ENCODE data around the gene MINDY4. TPM values are rescaled to one million over a fixed set of nuclear protein-coding genes. Genes with fewer than 3 reads are reported as not detected.

Gene MINDY4
- total and polyA plus RNA-seq, 10 of the 15 experiments (the other 5 are each of a cell fraction or from before 2014, with no cell fraction given), result 0.10 to 0.90 (median 0.40) TPM

- TF ChIP-seq, protein P1, sequence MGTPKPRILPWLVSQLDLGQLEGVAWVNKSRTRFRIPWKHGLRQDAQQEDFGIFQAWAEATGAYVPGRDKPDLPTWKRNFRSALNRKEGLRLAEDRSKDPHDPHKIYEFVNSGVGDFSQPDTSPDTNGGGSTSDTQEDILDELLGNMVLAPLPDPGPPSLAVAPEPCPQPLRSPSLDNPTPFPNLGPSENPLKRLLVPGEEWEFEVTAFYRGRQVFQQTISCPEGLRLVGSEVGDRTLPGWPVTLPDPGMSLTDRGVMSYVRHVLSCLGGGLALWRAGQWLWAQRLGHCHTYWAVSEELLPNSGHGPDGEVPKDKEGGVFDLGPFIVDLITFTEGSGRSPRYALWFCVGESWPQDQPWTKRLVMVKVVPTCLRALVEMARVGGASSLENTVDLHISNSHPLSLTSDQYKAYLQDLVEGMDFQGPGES (IDR thresholded peaks at IDR 0.05), result no peak
- TF ChIP-seq CUX1 (IDR thresholded peaks at IDR 0.05; ENCODE audit: insufficient replicate concordance, low read depth, low read length) (no peak), FOXK2 (IDR thresholded peaks at IDR 0.05) (no peak), ZNF217 (IDR thresholded peaks at IDR 0.05) (no peak), SPI1 (IDR thresholded peaks at IDR 0.05; ENCODE audit: borderline replicate concordance, insufficient read depth, low read depth, low read length) (no peak)
- TF ChIP-seq, protein P2, sequence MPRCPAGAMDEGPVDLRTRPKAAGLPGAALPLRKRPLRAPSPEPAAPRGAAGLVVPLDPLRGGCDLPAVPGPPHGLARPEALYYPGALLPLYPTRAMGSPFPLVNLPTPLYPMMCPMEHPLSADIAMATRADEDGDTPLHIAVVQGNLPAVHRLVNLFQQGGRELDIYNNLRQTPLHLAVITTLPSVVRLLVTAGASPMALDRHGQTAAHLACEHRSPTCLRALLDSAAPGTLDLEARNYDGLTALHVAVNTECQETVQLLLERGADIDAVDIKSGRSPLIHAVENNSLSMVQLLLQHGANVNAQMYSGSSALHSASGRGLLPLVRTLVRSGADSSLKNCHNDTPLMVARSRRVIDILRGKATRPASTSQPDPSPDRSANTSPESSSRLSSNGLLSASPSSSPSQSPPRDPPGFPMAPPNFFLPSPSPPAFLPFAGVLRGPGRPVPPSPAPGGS (IDR thresholded peaks at IDR 0.05; ENCODE audit: borderline replicate concordance, insufficient read depth, low read depth, low read length, poor library complexity, severe bottlenecking), result no peak
- TF ChIP-seq, protein P3, sequence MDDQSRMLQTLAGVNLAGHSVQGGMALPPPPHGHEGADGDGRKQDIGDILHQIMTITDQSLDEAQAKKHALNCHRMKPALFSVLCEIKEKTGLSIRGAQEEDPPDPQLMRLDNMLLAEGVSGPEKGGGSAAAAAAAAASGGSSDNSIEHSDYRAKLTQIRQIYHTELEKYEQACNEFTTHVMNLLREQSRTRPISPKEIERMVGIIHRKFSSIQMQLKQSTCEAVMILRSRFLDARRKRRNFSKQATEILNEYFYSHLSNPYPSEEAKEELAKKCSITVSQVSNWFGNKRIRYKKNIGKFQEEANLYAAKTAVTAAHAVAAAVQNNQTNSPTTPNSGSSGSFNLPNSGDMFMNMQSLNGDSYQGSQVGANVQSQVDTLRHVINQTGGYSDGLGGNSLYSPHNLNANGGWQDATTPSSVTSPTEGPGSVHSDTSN (IDR thresholded peaks at IDR 0.05; ENCODE audit: insufficient replicate concordance, low read depth, low read length), result no peak
- TF ChIP-seq, protein P4, sequence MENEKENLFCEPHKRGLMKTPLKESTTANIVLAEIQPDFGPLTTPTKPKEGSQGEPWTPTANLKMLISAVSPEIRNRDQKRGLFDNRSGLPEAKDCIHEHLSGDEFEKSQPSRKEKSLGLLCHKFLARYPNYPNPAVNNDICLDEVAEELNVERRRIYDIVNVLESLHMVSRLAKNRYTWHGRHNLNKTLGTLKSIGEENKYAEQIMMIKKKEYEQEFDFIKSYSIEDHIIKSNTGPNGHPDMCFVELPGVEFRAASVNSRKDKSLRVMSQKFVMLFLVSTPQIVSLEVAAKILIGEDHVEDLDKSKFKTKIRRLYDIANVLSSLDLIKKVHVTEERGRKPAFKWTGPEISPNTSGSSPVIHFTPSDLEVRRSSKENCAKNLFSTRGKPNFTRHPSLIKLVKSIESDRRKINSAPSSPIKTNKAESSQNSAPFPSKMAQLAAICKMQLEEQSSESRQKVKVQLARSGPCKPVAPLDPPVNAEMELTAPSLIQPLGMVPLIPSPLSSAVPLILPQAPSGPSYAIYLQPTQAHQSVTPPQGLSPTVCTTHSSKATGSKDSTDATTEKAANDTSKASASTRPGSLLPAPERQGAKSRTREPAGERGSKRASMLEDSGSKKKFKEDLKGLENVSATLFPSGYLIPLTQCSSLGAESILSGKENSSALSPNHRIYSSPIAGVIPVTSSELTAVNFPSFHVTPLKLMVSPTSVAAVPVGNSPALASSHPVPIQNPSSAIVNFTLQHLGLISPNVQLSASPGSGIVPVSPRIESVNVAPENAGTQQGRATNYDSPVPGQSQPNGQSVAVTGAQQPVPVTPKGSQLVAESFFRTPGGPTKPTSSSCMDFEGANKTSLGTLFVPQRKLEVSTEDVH (IDR thresholded peaks at IDR 0.05; ENCODE audit: low read depth, partially characterized antibody), result no peak
Observed at GRCh38 chr7:30920584-30921539, 149.6 kb downstream of the MINDY4 start (continued).
